Stimulated activated CD4-positive, alpha-beta T cell treated with anti-CD3 and anti-CD28 coated beads, Interleukin-15, amount 100 ng/mL, for 24 hours (primary cell): Measurements from ENCODE around the gene HABP4.

Experiments
- DNase-seq: peaks from one replicate; pipeline ENCODE4 v3.0.0-alpha.2; 2020

The HABP4 gene

GRCh38 chr9:96436456-96437126 lies 13.4 kb upstream of the HABP4 start:
- DNase-seq = no peak

- DNase-seq = no peak
Measured at GRCh38 chr9:96437454-96437853, 12.5 kb upstream of the HABP4 start.

DNA sequence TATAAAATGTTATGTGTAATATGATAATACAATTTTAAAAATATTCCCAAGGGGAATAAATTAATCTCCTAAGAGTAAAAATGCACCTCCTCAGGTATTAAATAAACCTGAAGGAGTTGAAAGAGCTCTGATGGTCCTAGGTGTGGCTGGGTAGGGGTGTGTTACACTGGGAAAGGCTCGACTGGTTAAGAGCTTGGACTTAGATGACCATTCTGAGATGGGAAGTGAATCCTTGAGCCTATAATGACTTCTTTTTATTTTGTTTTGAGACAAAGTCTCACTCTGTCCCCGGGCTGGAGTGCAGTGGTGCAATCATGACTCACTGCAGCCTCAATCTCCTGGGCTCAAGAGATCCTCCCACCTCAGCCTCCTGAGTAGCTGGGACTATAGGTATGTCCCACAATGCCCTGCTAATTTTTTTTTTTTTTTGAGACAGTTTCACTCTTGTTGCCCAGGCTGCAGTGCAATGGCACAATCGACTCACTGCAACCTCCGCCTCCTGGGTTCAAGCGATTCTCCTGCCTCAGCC lies 9.2 kb upstream of the HABP4 start:
- DNase-seq = no peak

- DNase-seq = no peak
Measured at GRCh38 chr9:96441798-96442445, 8.0 kb upstream of the HABP4 start.

DNA sequence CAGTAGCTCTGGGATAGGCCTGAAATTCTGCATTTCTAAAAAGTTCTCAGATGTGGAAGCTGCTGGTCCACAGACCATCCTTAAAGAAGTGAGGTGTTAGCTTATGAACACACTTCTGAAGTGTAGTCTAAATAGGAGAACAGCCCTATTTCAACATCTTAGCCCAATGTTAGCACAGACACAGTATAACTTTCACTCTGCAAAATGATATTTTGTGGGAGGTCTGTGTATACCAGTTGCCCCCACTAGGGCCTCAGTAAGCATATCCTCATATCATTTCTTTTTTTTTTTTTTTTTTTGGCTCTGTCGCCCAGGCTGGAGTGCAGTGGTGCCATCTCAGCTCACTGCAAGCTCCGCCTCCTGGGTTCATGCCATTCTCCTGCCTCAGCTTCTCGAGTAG lies 7.5 kb upstream of the HABP4 start:
- DNase-seq = no peak

GRCh38 chr9:96447406-96447805 lies 2.6 kb upstream of the HABP4 start:
- no peak for DNase-seq

DNA sequence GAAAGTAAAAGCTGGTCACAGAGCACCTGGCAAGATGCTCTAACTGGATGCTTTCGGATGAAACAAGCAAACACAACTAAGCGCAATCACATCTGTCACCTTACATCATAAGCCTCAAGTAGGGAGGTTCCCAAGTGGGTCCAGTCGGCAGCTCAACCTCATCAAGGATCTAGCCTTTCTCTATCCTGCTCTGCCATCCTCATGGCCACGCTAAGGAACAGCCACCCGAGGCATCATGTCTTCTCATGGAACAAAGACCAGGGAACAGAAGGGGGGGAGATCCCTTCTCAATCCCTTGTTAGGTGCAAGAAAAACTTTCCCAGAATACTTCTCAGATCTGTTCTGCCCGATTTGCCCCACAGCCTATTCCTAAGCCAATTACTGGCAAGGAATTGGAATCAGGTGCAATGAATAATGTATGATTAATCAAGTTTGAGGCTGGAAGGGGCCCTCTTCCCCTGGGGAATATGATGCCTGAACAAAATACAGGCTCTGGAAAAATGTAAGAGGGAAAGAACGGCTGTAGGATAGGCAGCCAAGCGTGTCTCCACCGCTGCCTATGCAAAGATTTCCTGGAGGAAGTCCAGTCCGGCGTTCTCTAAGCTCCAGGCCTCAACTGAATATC lies 1.3 kb upstream of the HABP4 start:
- DNase-seq = no peak

- DNase-seq = no peak
Measured at GRCh38 chr9:96449523-96449844, 485 bp upstream of the HABP4 start.

DNA sequence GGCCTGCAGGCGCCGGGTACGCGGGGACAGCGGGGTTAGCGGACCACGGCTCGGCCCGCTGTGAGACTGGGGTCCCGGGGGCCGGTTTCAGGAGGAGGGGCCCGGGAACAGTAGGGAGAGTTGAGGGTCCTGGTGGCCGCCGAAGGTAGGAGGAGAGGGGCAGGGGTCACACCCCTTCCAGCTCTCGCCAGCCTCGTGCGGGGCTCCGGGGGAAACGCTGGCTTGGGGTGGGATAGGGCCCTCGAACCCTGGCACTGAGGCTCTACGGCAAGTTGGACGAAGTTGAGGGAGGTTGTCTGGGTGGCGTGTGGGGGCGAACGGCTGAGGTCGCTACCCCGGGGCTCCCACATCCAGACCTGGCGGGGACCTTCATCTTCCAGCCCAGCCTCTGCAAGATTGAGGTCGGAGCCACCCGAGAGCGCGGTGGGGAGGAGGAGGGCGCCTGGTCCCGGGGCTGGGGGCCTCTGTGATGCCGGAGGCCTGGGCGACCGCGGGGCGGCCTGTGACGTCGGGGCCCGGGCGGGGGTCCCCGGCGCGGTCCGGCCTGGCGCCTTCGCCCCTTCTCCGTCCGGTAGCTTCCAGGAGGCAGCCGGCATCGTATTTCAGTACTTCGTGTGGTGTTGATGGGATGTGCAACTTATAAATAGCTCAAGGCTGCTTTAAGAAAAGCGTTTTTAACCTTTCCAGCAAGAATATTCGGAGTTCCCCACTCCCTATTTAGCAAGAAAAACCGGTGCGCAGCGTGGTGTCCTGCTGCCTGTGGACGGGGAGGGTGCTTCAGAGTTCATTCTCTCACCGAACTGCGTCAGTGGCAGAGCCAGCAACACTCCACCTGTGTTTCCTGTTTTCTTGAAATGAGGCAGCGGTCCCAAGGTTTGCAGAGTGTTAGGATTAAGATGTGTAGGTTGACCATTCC lies 902 bp downstream of the HABP4 start:
- peak; percentile 52 for DNase-seq

- peak; percentile 20 for DNase-seq
Measured at GRCh38 chr9:96453625-96454024, 3.7 kb downstream of the HABP4 start.

GRCh38 chr9:96457266-96457665 lies 7.3 kb downstream of the HABP4 start:
- no peak for DNase-seq

- no peak for DNase-seq
Measured at GRCh38 chr9:96458226-96458625, 8.3 kb downstream of the HABP4 start.

DNA sequence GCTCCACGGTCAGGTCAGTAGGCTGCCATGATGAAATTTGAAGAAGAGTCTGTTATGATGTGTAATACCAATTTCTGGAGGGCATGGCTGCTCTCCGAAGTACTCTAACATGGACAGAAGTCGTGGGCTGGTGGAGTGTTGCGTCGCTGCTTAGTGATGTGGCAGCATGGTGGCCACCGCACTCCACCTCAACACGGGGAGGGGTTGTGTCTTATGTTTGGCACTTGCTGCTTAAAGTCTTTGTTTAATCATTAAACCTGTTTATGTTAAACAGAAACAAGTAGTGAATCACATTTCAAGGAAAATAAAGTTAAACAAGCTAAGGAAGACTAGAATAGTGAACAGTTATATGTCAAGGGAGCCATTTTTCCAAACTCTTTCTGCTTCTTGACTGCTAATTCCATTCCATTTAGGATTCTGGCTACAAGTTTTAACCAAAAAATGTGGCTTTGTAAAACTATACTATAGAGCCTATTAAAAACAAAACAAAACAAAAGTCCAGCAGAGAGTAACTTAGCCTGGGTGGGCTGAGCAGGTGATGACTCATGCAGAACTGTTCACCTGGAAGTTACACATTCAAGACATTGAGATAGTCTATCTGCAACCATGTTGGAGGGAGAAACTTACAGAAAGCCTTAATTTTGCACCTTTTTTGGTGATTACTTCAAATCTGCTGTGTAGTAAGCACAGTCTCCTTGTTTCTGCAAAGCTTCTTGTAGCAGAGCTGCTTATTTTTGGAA lies 9.5 kb downstream of the HABP4 start:
- DNase-seq = no peak

- no peak for DNase-seq
Measured at GRCh38 chr9:96460470-96460869, 10.5 kb downstream of the HABP4 start.

DNA sequence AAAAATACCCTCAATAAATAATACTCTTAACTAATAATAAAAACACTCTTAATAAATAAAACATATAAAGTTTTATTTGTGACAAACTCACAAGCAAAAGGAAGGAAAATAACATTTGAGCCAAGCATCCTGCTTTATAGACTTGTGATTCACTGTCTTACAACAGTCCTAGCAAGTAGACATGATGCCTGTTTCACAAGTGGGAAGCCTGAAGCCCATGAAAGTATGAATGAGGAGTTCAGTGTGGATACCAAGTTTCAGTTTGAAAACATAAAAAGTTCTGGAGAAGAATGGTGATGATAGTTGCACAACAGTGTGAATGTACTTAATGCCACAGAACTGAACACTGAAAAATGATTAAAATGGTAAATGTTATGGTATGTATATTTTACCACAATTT lies 10.9 kb downstream of the HABP4 start:
- DNase-seq = no peak

DNA sequence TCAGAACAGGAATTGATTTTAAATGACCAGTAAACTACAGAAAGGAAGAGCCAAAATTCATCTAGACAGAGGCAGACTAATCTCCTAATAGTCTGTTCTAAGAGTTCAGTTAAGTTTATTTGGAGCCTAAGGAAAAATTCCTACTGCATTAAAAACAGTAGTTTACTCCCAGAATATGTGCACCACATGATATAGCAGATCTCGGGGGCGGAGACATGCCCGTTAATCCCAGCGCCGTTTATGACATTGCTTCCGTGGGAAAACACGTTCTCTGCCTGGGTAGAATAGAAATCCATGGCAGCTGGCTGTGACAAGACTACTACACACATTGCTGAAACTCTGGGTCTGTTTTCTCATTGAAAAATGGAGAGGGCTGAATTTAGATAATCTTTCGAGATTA lies 11.4 kb downstream of the HABP4 start:
- DNase-seq = no peak

DNA sequence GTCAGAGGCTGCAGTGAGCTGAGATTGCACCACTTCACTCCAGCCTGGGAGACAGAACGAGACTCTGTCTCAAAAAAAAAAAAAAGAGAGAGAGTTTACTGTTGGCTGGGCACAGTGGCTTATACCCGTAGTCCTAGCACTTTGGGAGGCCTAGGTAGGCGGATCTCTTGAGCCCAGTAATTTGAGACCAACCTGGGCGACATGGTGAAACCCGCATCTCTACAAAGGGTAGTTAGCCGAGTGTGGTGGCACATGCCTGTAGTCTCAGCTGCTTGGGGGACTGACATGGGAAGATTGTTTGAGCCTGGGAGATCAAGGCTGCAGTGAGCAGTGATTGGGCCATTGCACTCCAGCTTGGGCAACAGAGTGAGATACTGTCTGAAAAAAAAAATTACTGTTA lies 12.6 kb downstream of the HABP4 start:
- no peak for DNase-seq

- no peak for DNase-seq
Measured at GRCh38 chr9:96464426-96464825, 14.5 kb downstream of the HABP4 start.

DNA sequence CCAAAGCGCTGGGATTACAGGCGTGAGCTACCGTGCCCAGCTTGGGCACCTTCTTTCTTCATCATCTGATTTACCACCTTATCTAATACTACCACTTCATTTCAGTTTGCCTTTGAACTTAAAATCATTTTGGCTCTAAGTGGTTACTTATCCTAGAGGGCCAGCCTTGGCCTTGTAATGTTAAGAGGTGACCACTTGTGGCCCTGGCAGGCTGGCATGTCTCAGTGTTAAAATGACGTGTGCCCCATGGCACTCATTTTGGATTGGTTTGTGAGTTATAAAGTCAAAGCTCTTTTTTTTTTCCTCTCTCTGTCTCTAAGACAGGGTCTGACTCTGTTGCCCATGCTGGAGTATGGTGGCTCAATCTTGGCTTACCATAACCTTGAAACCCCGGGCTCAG lies 17.8 kb downstream of the HABP4 start:
- no peak for DNase-seq

- DNase-seq = no peak
Measured at GRCh38 chr9:96476013-96476412, 26.0 kb downstream of the HABP4 start.

DNA sequence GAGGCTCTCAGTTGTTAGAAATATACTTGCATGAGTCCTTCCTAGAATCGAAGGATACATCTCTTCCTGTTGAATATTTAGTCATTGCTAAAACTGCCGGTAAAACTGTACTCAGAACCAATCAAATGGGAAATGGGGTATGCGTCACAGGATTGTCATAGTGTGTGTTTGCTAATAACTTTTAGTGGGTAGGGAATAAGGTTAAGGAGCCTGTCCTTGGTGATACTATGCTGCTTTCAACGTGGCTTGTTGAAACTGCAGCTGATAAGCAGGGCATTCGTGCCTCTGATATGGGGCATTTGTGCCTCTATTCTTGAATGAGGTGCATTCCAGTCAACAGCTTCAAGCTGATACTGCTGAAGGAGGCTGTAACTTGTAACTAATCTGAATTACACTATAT lies 26.6 kb downstream of the HABP4 start:
- DNase-seq = no peak

GRCh38 chr9:96478829-96479371 lies 28.9 kb downstream of the HABP4 start:
- peak; percentile 49 for DNase-seq
